K562 (cell line): ENCODE results near the gene CSRNP2. TPM values are rescaled to one million over a fixed set of nuclear protein-coding genes. Genes with fewer than 3 reads are reported as not detected.
A peak's percentile ranks its signal among the peaks of the same experiment; 100 is the strongest.

Source experiments
- ATAC-seq: fragments of 200-7000 bp; cut with Tn5 transposase; 3 replicates; pipeline ENCODE4 v1.9.1; 2020; ENCODE audit warnings: moderate library complexity
- BruUV-seq: library from RNA; stranded (reverse); fragments of 400-500 nt; replicated peaks from 2 replicates; lab custom pipeline; 2021; lab: Mats Ljungman, UMichigan
- CTCF ChIA-PET: fragments of 300-600 bp; formaldehyde crosslinking; extraction: SDS; loops from one replicate; lab custom pipeline; 2021; ENCODE audit warnings: low intra/inter-chr PET ratio; lab: Yijun Ruan, JAX
- POLR2A ChIA-PET: fragments of 300-600, 350-650 bp; sonication (Branson Sonifier 250); formaldehyde crosslinking; extraction: SDS; loops from one replicate; lab custom pipeline; 2021; ENCODE audit warnings: antibody characterized with exemption, inconsistent platforms; lab: Yijun Ruan, JAX
- DNase-seq, 4 experiments: peaks; one replicate each; pipeline versions ENCODE4 v3.0.0 to v3.0.0-alpha.2; 2011 to 2018; ENCODE audit warnings: low spot score in 3 of 4, mixed read lengths in 3 of 4; ENCODE audit errors: extremely low read depth in 1 of 4
- FAIRE-seq: peaks from 2 replicates; lab custom pipeline; 2011; peaks lifted over from hg19 to GRCh38; lab: Jason Lieb, UNC
- H2AFZ ChIP-seq: 2 replicates; pipeline ENCODE4 v1.6.0; 2011; ENCODE audit warnings: low read depth, low read length, control low read depth, inconsistent platforms
- H3K27ac ChIP-seq: fragments of 200-600 bp; 3 replicates; pipeline ENCODE4 v1.8.0; 2011; ENCODE audit warnings: low read depth, mild to moderate bottlenecking, control low read depth, inconsistent platforms, low read length, moderate library complexity, mixed read lengths; ENCODE audit errors: extremely low read depth
- H3K27me3 ChIP-seq, 2 experiments: fragments of 300-600 bp in 1 of 2; 2 replicates in 1 of 2; 3 replicates in 1 of 2; pipeline versions ENCODE4 v1.6.0 to v1.8.0; 2011; ENCODE audit warnings: inconsistent platforms in 2 of 2, low read length in 2 of 2, mild to moderate bottlenecking in 1 of 2, mixed read lengths in 1 of 2, moderate library complexity in 1 of 2; ENCODE audit not compliant: control insufficient read depth in 2 of 2, insufficient read depth in 2 of 2
- H3K36me3 ChIP-seq: fragments of 300-600 bp; 3 replicates; pipeline ENCODE4 v1.8.0; 2011; ENCODE audit warnings: mild to moderate bottlenecking, low read length, inconsistent platforms; ENCODE audit not compliant: control insufficient read depth, insufficient read depth
- H3K4me1 ChIP-seq, 2 experiments: fragments of 200-600 bp in 1 of 2; replicated peaks in 1 of 2; 2 replicates in 1 of 2; 3 replicates in 1 of 2; pipeline versions ENCODE4 v1.5.1 to v1.8.0; 2011; ENCODE audit warnings: inconsistent platforms in 2 of 2, low read length in 2 of 2, mild to moderate bottlenecking in 1 of 2, mixed read lengths in 1 of 2, moderate library complexity in 1 of 2; ENCODE audit not compliant: control insufficient read depth in 2 of 2, insufficient read depth in 2 of 2
- H3K4me2 ChIP-seq: 2 replicates; pipeline ENCODE4 v1.6.1; 2011; ENCODE audit warnings: low read length, control low read depth, inconsistent platforms, mixed read lengths; ENCODE audit not compliant: insufficient read depth
- H3K4me3 ChIP-seq: fragments of 200-600 bp; sonication (generic), shearing (Covaris generic); 2 replicates; pipeline ENCODE4 v1.5.1; 2016; ENCODE audit warnings: control low read depth, inconsistent platforms
- H3K79me2 ChIP-seq: fragments of 200-600 bp; 3 replicates; pipeline ENCODE4 v1.8.0; 2011; ENCODE audit warnings: low read length, inconsistent platforms; ENCODE audit not compliant: control insufficient read depth, insufficient read depth
- H3K9ac ChIP-seq, 2 experiments: 2 replicates each; pipeline versions ENCODE4 v1.6.0 to v1.6.1; 2011; ENCODE audit warnings: low read depth in 2 of 2, low read length in 2 of 2, control low read depth in 1 of 2, inconsistent platforms in 1 of 2, mild to moderate bottlenecking in 1 of 2, mixed read lengths in 1 of 2; ENCODE audit not compliant: insufficient read depth in 1 of 2
- H3K9me1 ChIP-seq: one replicate; pipeline ENCODE4 v1.6.0; 2011; ENCODE audit warnings: inconsistent platforms, mild to moderate bottlenecking, low read length, moderate library complexity; ENCODE audit not compliant: control insufficient read depth, insufficient read depth
- H3K9me3 ChIP-seq: replicated peaks from 2 replicates; pipeline ENCODE4 v1.5.1; 2011; ENCODE audit warnings: low read depth, low read length, inconsistent platforms; ENCODE audit not compliant: control insufficient read depth, insufficient read depth
- H4K20me1 ChIP-seq: replicated peaks from 2 replicates; pipeline ENCODE4 v1.6.1; 2011; ENCODE audit warnings: low read length, inconsistent platforms, mixed read lengths; ENCODE audit not compliant: control insufficient read depth, insufficient read depth
- CBFA2T2 ChIP-seq: fragments of 450-650 bp; conservative IDR thresholded peaks from 2 replicates; pipeline ENCODE4 v1.6.1; 2017; ENCODE audit warnings: mild to moderate bottlenecking
- CBFB ChIP-seq: sonication (generic); formaldehyde crosslinking; IDR thresholded peaks from 2 replicates; pipeline ENCODE4 v1.4.0; 2020; ENCODE audit warnings: mild to moderate bottlenecking, missing genetic modification reagents
- FUS ChIP-seq: fragments of 200-400 bp; formaldehyde crosslinking; optimal IDR thresholded peaks from 2 replicates; pipeline ENCODE3; 2017; ENCODE audit warnings: low read depth, low read length
- IFI16 ChIP-seq: fragments of 250-450 bp; sonication (Bioruptor Pico); IDR thresholded peaks from 2 replicates; pipeline ENCODE4 v2.1.2; 2022; ENCODE audit warnings: mild to moderate bottlenecking, inconsistent platforms
- NONO ChIP-seq, 2 experiments: fragments of 200-400 bp in 1 of 2; fragments of 450-650 bp in 1 of 2; formaldehyde crosslinking in 1 of 2; IDR thresholded peaks; 2 replicates each; pipeline ENCODE4 v1.6.1; 2017; ENCODE audit warnings: low read depth in 2 of 2, mild to moderate bottlenecking in 2 of 2, moderate library complexity in 2 of 2, low read length in 1 of 2
- SRSF9 ChIP-seq: fragments of 200-400 bp; formaldehyde crosslinking; IDR thresholded peaks from 2 replicates; pipeline ENCODE4 v1.6.1; 2017; ENCODE audit warnings: low read depth, low read length, borderline replicate concordance
- TOE1 ChIP-seq, 2 experiments: fragments of 450-650 bp in 1 of 2; sonication (generic) in 1 of 2; formaldehyde crosslinking in 1 of 2; IDR thresholded peaks; 2 replicates each; pipeline versions ENCODE4 v1.7.1 to v1.8.0; 2016 to 2022; ENCODE audit warnings: borderline replicate concordance in 2 of 2, mild to moderate bottlenecking in 2 of 2, antibody characterized with exemption in 1 of 2, inconsistent platforms in 1 of 2, low read depth in 1 of 2, missing genetic modification reagents in 1 of 2, moderate library complexity in 1 of 2
- ZBTB17 ChIP-seq: fragments of 450-650 bp; formaldehyde crosslinking; IDR thresholded peaks from 2 replicates; pipeline ENCODE4 v1.4.0; 2020; ENCODE audit warnings: mild to moderate bottlenecking
- ZC3H11A ChIP-seq: IDR thresholded peaks from 2 replicates; pipeline ENCODE4 v1.6.1; 2012; ENCODE audit warnings: low read depth, low read length, improper control_type of control experiment
- ZNF140 ChIP-seq: fragments of 250-450 bp; sonication (Bioruptor Pico); IDR thresholded peaks from 2 replicates; pipeline ENCODE4 v1.8.0; 2021; ENCODE audit warnings: moderate library complexity, mild to moderate bottlenecking, inconsistent platforms
- ZNF324 ChIP-seq: fragments of 250-450 bp; sonication (Bioruptor Pico); IDR thresholded peaks from 2 replicates; pipeline ENCODE4 v1.4.0; 2020; ENCODE audit warnings: mild to moderate bottlenecking
- ZNF41 ChIP-seq: fragments of 250-450 bp; sonication (Bioruptor Pico); conservative IDR thresholded peaks from 2 replicates; pipeline ENCODE4 v1.4.0; 2020; ENCODE audit warnings: mild to moderate bottlenecking
- ZNF699 ChIP-seq: fragments of 250-450 bp; sonication (Bioruptor Pico); IDR thresholded peaks from 2 replicates; pipeline ENCODE4 v1.8.0; 2021; ENCODE audit warnings: mild to moderate bottlenecking, moderate library complexity; ENCODE audit not compliant: insufficient replicate concordance
- ZNF764 ChIP-seq: fragments of 250-450 bp; sonication (Bioruptor Pico); IDR thresholded peaks from 2 replicates; pipeline ENCODE4 v1.4.0; 2020; ENCODE audit warnings: low read depth, mild to moderate bottlenecking, moderate library complexity
- WGBS: fragments of 100-300 bp; shearing (Covaris generic); methylation state at CpG from one replicate; pipeline ENCODE4 v1.1.6; 2016; ENCODE audit warnings: low coverage, mixed read lengths; ENCODE audit not compliant: insufficient coverage; ENCODE audit errors: missing lambda C conversion rate; 5-methylcytosine and 5-hydroxymethylcytosine counted together
- in situ Hi-C: fragments of 300-500 bp; cut with MboI; formaldehyde crosslinking; loops from 4 replicates; pipeline ENCODE4 v1.15.0; 2018; ENCODE audit warnings: inconsistent platforms, mixed read lengths
- intact Hi-C: fragments of 100-400 bp; cut with micrococcal nuclease; formaldehyde crosslinking; loops from 2 replicates; pipeline ENCODE4 v1.14.2; 2022
- polyA plus RNA-seq, 8 experiments: library from polyadenylated mRNA; depleted of rRNA in 4 of 8; stranded (reverse) in 5 of 8; unstranded in 3 of 8; fragments of >200 nt; fragmentation: Nextera tagmentation in 2 of 8; fragmentation: Illumina TruSeq in 1 of 8; extraction: Ambion mirVana in 2 of 8; extraction: Trizol in 1 of 8; gene quantifications; 2 replicates each; pipeline versions ENCODE4 v1.2.1 to v1.2.3, GENCODE V29; 2011 to 2014; ENCODE audit warnings: inconsistent platforms in 1 of 8, missing spikeins in 1 of 8
- total RNA-seq, 7 experiments: library from RNA; depleted of rRNA in 6 of 7; stranded (reverse); fragments of >200 nt in 6 of 7; fragmentation: Illumina TruSeq in 2 of 7; extraction: Trizol in 2 of 7; gene quantifications; 2 replicates each; pipeline versions ENCODE4 v1.2.1 to v1.2.3, GENCODE V29; 2011 to 2021; ENCODE audit warnings: low replicate concordance in 1 of 7
- TF ChIP-seq, protein P1 (sequence below), 2 experiments: fragments of 450-650 bp in 1 of 2; sonication (generic) in 1 of 2; formaldehyde crosslinking; conservative IDR thresholded peaks; 2 replicates each; pipeline versions ENCODE4 v1.4.0 to v1.8.1; 2020 to 2022; ENCODE audit warnings: mild to moderate bottlenecking in 1 of 2, missing genetic modification reagents in 1 of 2
- TF ChIP-seq, protein P2 (sequence below), 2 experiments: fragments of 450-650 bp in 1 of 2; sonication (generic) in 1 of 2; formaldehyde crosslinking in 1 of 2; IDR thresholded peaks in 1 of 2; conservative IDR thresholded peaks in 1 of 2; 2 replicates each; pipeline versions ENCODE4 v1.6.1 to v1.8.1; 2016 to 2023; ENCODE audit warnings: mild to moderate bottlenecking in 2 of 2, moderate library complexity in 2 of 2, inconsistent platforms in 1 of 2, missing genetic modification reagents in 1 of 2
- TF ChIP-seq, protein P3 (sequence below): sonication (generic); IDR thresholded peaks from 2 replicates; pipeline ENCODE4 v1.6.1; 2016

Gene CSRNP2
- total and polyA plus RNA-seq, 9 of the 15 experiments (the other 6 are each of a cell fraction or from before 2014, with no cell fraction given), result 1.6 to 13.9 (median 5.9) TPM

DNA sequence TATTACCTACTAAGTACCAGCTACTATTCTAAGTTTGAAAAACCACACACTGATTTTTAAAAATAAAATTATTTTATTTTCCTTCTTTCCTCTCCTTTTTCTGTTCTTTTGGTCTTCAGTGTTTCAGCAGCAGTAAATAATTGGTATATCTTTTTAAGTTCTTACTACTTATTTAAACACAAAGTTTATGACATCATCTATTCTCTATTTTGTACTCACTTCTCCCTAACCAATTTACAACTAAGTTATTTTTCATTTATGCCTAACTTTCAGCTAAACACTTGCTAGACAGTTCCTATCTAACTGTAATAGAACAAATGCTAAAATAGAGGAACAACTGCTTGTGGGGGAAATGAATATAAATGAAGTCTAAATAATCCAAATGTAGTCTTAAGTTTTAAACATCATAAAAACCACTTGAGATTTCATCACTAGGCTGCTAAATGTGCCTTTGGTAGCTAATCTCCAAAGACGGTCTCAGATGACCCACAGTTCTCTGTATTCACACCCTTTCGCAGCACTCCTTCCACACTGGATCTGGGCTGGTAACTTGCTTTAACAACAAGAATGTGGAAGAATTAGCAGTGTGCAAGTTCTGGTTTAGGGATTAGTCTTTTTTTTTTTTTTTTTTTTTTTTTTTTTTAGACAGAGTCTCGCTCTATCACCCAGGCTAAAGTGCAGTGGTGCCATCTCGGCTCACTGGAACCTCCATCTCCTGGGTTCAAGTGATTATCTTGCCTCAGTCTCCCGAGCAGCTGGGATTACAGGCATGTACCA, 48.5 kb upstream of the CSRNP2 start:
- Histone ChIP-seq H3K27me3 (no peaks in the 10 kb centered on the region), H2AFZ (no peak overlapping the region), H3K4me1 (no peaks in the 10 kb centered on the region), H3K4me2 (no peak overlapping the region), H3K9me3 (no peaks in the 10 kb centered on the region), H3K27ac (no peak overlapping the region), H3K4me3 (no peak overlapping the region), H3K79me2 (no peaks in the 10 kb centered on the region), H3K9ac (no peak overlapping the region), H3K36me3 (peaks cover 3% of the 10 kb centered on the region; the same call in 1 of the 3 replicates), H4K20me1 (no peaks in the 10 kb centered on the region), H3K9me1 (no peaks in the 10 kb centered on the region)
- 86% methylated on average over 4 of the region's 5 CpGs for WGBS
- FAIRE-seq (no peak), DNase-seq (no peak), ATAC-seq (no peak)
- POLR2A ChIA-PET, result interaction anchor here (0.6 to 0.9 kb wide), 2 partner anchors 40 to 42 kb away, joined by 3 to 5 read pairs; no protein-coding TSS in a partner anchor
- TF ChIP-seq CBFA2T2, result no peak
- no peak for TF ChIP-seq NONO (IDR thresholded peaks at IDR 0.05; ENCODE audit: low read depth in 2 of 2, low read length in 1 of 2)
- no peak for TF ChIP-seq FUS
- TF ChIP-seq, protein P1, sequence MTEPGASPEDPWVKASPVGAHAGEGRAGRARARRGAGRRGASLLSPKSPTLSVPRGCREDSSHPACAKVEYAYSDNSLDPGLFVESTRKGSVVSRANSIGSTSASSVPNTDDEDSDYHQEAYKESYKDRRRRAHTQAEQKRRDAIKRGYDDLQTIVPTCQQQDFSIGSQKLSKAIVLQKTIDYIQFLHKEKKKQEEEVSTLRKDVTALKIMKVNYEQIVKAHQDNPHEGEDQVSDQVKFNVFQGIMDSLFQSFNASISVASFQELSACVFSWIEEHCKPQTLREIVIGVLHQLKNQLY (CRISPR knock-in tag; conservative IDR thresholded peaks at IDR 0.05), result no peak
- TF ChIP-seq CBFB (CRISPR knock-in tag), result no peak
- TF ChIP-seq ZNF699 (CRISPR knock-in tag), result no peak
- TF ChIP-seq ZBTB17 (CRISPR knock-in tag), result no peak
- TF ChIP-seq ZNF140, result no peak
- TF ChIP-seq ZNF324 (CRISPR knock-in tag), result no peak
- no peak for TF ChIP-seq ZC3H11A
- no peak for TF ChIP-seq TOE1 (IDR thresholded peaks at IDR 0.05; ENCODE audit: borderline replicate concordance)
- TF ChIP-seq TOE1 (CRISPR knock-in tag; IDR thresholded peaks at IDR 0.05; ENCODE audit: borderline replicate concordance, low read depth), result no peak
- no peak for TF ChIP-seq SRSF9
- TF ChIP-seq, protein P2, sequence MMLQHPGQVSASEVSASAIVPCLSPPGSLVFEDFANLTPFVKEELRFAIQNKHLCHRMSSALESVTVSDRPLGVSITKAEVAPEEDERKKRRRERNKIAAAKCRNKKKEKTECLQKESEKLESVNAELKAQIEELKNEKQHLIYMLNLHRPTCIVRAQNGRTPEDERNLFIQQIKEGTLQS (IDR thresholded peaks at IDR 0.05), result peak; percentile 57; the same call in 1 of the 2 replicates
- TF ChIP-seq, protein P2 (CRISPR knock-in tag; conservative IDR thresholded peaks at IDR 0.05), result no peak
- no peak for TF ChIP-seq ZNF41 (CRISPR knock-in tag)
- TF ChIP-seq, protein P3, sequence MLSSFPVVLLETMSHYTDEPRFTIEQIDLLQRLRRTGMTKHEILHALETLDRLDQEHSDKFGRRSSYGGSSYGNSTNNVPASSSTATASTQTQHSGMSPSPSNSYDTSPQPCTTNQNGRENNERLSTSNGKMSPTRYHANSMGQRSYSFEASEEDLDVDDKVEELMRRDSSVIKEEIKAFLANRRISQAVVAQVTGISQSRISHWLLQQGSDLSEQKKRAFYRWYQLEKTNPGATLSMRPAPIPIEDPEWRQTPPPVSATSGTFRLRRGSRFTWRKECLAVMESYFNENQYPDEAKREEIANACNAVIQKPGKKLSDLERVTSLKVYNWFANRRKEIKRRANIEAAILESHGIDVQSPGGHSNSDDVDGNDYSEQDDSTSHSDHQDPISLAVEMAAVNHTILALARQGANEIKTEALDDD, result peak; percentile 20; the same call in 1 of the 2 replicates
- no peak for TF ChIP-seq IFI16 (CRISPR knock-in tag)
- no peak for TF ChIP-seq ZNF764 (CRISPR knock-in tag)
- in situ Hi-C loops, result no loop called here
- intact Hi-C loops, result no loop called here
- BruUV-seq, result no TSS peak
- CTCF ChIA-PET, result interaction anchor here (0.7 kb wide), 1 partner anchor 211 kb away, joined by 3 read pairs; no protein-coding TSS in a partner anchor
